Liver (tissue), 9 donors: ENCODE results near the gene SGPL1. TPM values are rescaled to one million over a fixed set of nuclear protein-coding genes. Genes with fewer than 3 reads are reported as not detected.

Source experiments
- DNase-seq: peaks from one replicate; pipeline ENCODE4 v3.0.0-alpha.2; 2017; ENCODE audit warnings: low spot score
- H3K27ac ChIP-seq, 2 donors: one replicate each; pipeline ENCODE4 v1.7.0; 2013; ENCODE audit warnings: inconsistent platforms in 2 of 2, low read length in 2 of 2, control low read depth in 1 of 2, low read depth in 1 of 2, mild to moderate bottlenecking in 1 of 2
- H3K27me3 ChIP-seq, 4 donors: one replicate each; pipeline versions ENCODE4 v1.6.1 to v1.7.0; 2013; ENCODE audit warnings: low read length in 3 of 4, inconsistent platforms in 1 of 4, mild to moderate bottlenecking in 1 of 4, moderate library complexity in 1 of 4; ENCODE audit not compliant: control insufficient read depth in 4 of 4, insufficient read depth in 4 of 4
- H3K36me3 ChIP-seq, 4 donors: one replicate each; pipeline versions ENCODE4 v1.6.1 to v1.7.0; 2013; ENCODE audit warnings: low read length in 3 of 4, mild to moderate bottlenecking in 3 of 4, low read depth in 1 of 4, moderate library complexity in 1 of 4; ENCODE audit not compliant: control insufficient read depth in 4 of 4, insufficient read depth in 3 of 4
- H3K4me1 ChIP-seq, 4 donors: one replicate each; pipeline versions ENCODE4 v1.6.1 to v1.7.0; 2013; ENCODE audit warnings: low read length in 3 of 4, mild to moderate bottlenecking in 3 of 4, moderate library complexity in 1 of 4; ENCODE audit not compliant: control insufficient read depth in 4 of 4, insufficient read depth in 4 of 4
- H3K4me3 ChIP-seq, 3 donors: one replicate each; pipeline versions ENCODE4 v1.6.1 to v1.7.0; 2013; ENCODE audit warnings: low read length in 3 of 3, control low read depth in 1 of 3, low read depth in 1 of 3, mild to moderate bottlenecking in 1 of 3
- H3K9ac ChIP-seq, 2 donors: one replicate each; pipeline ENCODE4 v1.7.0; 2013; ENCODE audit warnings: low read length in 2 of 2, mild to moderate bottlenecking in 2 of 2, moderate library complexity in 2 of 2, control low read depth in 1 of 2, low read depth in 1 of 2
- H3K9me3 ChIP-seq, 4 donors: one replicate each; pipeline versions ENCODE4 v1.6.1 to v1.7.0; 2013; ENCODE audit warnings: low read length in 3 of 4; ENCODE audit not compliant: control insufficient read depth in 4 of 4
- EGR1 ChIP-seq, 2 donors: IDR thresholded peaks; 2 replicates each; pipeline ENCODE4 v1.6.1; 2016 to 2018; ENCODE audit warnings: antibody characterized with exemption in 2 of 2, low read depth in 2 of 2
- FOXA1 ChIP-seq: IDR thresholded peaks from 2 replicates; pipeline ENCODE4 v1.6.1; 2016; ENCODE audit warnings: antibody characterized with exemption
- FOXA2 ChIP-seq: IDR thresholded peaks from 2 replicates; pipeline ENCODE4 v1.6.1; 2016; ENCODE audit warnings: antibody characterized with exemption
- GABPA ChIP-seq, 2 donors: IDR thresholded peaks in 1 of 2; conservative IDR thresholded peaks in 1 of 2; 2 replicates each; pipeline ENCODE4 v1.6.1; 2016; ENCODE audit warnings: antibody characterized with exemption in 2 of 2, mild to moderate bottlenecking in 1 of 2, moderate library complexity in 1 of 2
- HNF4A ChIP-seq, 2 donors: conservative IDR thresholded peaks; 2 replicates each; pipeline ENCODE4 v1.6.1; 2016; ENCODE audit warnings: antibody characterized with exemption in 2 of 2, mild to moderate bottlenecking in 2 of 2
- HNF4G ChIP-seq: IDR thresholded peaks from 2 replicates; pipeline ENCODE4 v1.6.1; 2016; ENCODE audit warnings: antibody characterized with exemption
- JUND ChIP-seq, 2 donors: IDR thresholded peaks; 2 replicates each; pipeline ENCODE4 v1.6.1; 2016; ENCODE audit warnings: antibody characterized with exemption in 2 of 2
- NR2F2 ChIP-seq: IDR thresholded peaks from 2 replicates; pipeline ENCODE4 v1.6.1; 2016; ENCODE audit warnings: antibody characterized with exemption
- RAD21 ChIP-seq, 2 donors: IDR thresholded peaks; 2 replicates each; pipeline ENCODE4 v1.6.1; 2016; ENCODE audit warnings: antibody characterized with exemption in 2 of 2, mild to moderate bottlenecking in 2 of 2
- RXRA ChIP-seq, 2 donors: IDR thresholded peaks; 2 replicates each; pipeline ENCODE4 v1.6.1; 2017 to 2018; ENCODE audit warnings: antibody characterized with exemption in 2 of 2, mild to moderate bottlenecking in 1 of 2
- SP1 ChIP-seq: IDR thresholded peaks from 2 replicates; pipeline ENCODE4 v1.6.1; 2018; ENCODE audit warnings: antibody characterized with exemption, mild to moderate bottlenecking
- TAF1 ChIP-seq: conservative IDR thresholded peaks from 2 replicates; pipeline ENCODE4 v1.6.1; 2016; ENCODE audit warnings: antibody characterized with exemption, mild to moderate bottlenecking
- YY1 ChIP-seq: IDR thresholded peaks from 2 replicates; pipeline ENCODE4 v1.6.1; 2016; ENCODE audit warnings: antibody characterized with exemption, mild to moderate bottlenecking
- WGBS: extraction: QIAGEN DNeasy Blood & Tissue Kit; methylation state at CpG from one replicate; pipeline ENCODE4 v1.1.7; 2013; 5-methylcytosine and 5-hydroxymethylcytosine counted together
- polyA plus RNA-seq, 2 donors: library from polyadenylated mRNA; stranded (reverse) in 1 of 2; unstranded in 1 of 2; fragments of 200-250 nt in 1 of 2; fragments of >200 nt in 1 of 2; fragmentation: Nextera tagmentation in 1 of 2; extraction: Ambion mirVana in 1 of 2; gene quantifications; one replicate each; pipeline versions ENCODE4 v1.2.1 to v1.2.3, GENCODE V29; 2013 to 2015
- total RNA-seq, 2 donors: library from RNA; depleted of rRNA; stranded (reverse); fragments of >200 nt; gene quantifications; one replicate each; pipeline ENCODE4 v1.2.3, GENCODE V29; 2014
- TF ChIP-seq, protein P1 (sequence below): IDR thresholded peaks from 2 replicates; pipeline ENCODE4 v1.6.1; 2016; ENCODE audit warnings: antibody characterized with exemption, mild to moderate bottlenecking
- TF ChIP-seq, protein P2 (sequence below): fragments of 150-350 bp; IDR thresholded peaks from 2 replicates; pipeline ENCODE4 v1.5.1; 2017; ENCODE audit warnings: improper control_type of control experiment, low read depth, low read length; ENCODE audit not compliant: missing input control
- TF ChIP-seq, protein P3 (sequence below): IDR thresholded peaks from 2 replicates; pipeline ENCODE4 v1.6.1; 2016; ENCODE audit warnings: antibody characterized with exemption
- TF ChIP-seq, protein P4 (sequence below): IDR thresholded peaks from 2 replicates; pipeline ENCODE4 v1.6.1; 2016; ENCODE audit warnings: antibody characterized with exemption
- TF ChIP-seq, protein P5 (sequence below): IDR thresholded peaks from 2 replicates; pipeline ENCODE4 v1.6.1; 2016; ENCODE audit warnings: antibody characterized with exemption
- donor health status: healthy.
- donor health status: healthy.
- donor health status: healthy.
- donor health status: healthy.
- donor health status: healthy.

The SGPL1 gene
- total and polyA plus RNA-seq, 4 donors: 11.8 to 37.1 (median 16.8) TPM

DNA sequence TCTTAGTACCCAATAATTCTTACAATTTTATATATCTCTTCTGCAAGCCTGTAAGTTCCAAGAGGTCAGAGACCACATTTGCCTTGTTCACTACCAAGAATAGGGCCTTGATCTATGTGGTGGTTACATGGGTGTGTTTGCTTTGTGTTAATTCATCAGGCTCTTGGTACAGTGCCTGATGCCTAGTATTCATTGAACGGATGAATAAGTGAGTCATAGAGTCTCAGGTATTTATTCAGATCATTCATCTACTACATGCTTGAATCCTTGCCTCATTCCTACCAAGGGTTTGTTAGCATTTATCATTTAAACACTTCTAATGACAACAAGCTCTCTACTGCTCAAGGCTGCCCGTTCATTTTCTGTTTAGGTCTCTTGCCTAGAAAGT lies 11.3 kb upstream of the SGPL1 start:
- 57% methylated on average over 2 of the region's 2 CpGs for WGBS
- Histone ChIP-seq H3K27me3 (no peaks in the 10 kb centered on the region), H3K9ac (no peak overlapping the region), H3K27ac (no peak overlapping the region), H3K4me1 (no peaks in the 10 kb centered on the region), H3K4me3 (no peak overlapping the region), H3K36me3 (no peaks in the 10 kb centered on the region), H3K9me3 (no peaks in the 10 kb centered on the region)
- TF ChIP-seq, protein P1, sequence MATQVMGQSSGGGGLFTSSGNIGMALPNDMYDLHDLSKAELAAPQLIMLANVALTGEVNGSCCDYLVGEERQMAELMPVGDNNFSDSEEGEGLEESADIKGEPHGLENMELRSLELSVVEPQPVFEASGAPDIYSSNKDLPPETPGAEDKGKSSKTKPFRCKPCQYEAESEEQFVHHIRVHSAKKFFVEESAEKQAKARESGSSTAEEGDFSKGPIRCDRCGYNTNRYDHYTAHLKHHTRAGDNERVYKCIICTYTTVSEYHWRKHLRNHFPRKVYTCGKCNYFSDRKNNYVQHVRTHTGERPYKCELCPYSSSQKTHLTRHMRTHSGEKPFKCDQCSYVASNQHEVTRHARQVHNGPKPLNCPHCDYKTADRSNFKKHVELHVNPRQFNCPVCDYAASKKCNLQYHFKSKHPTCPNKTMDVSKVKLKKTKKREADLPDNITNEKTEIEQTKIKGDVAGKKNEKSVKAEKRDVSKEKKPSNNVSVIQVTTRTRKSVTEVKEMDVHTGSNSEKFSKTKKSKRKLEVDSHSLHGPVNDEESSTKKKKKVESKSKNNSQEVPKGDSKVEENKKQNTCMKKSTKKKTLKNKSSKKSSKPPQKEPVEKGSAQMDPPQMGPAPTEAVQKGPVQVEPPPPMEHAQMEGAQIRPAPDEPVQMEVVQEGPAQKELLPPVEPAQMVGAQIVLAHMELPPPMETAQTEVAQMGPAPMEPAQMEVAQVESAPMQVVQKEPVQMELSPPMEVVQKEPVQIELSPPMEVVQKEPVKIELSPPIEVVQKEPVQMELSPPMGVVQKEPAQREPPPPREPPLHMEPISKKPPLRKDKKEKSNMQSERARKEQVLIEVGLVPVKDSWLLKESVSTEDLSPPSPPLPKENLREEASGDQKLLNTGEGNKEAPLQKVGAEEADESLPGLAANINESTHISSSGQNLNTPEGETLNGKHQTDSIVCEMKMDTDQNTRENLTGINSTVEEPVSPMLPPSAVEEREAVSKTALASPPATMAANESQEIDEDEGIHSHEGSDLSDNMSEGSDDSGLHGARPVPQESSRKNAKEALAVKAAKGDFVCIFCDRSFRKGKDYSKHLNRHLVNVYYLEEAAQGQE: no peak
- TF ChIP-seq, protein P2, sequence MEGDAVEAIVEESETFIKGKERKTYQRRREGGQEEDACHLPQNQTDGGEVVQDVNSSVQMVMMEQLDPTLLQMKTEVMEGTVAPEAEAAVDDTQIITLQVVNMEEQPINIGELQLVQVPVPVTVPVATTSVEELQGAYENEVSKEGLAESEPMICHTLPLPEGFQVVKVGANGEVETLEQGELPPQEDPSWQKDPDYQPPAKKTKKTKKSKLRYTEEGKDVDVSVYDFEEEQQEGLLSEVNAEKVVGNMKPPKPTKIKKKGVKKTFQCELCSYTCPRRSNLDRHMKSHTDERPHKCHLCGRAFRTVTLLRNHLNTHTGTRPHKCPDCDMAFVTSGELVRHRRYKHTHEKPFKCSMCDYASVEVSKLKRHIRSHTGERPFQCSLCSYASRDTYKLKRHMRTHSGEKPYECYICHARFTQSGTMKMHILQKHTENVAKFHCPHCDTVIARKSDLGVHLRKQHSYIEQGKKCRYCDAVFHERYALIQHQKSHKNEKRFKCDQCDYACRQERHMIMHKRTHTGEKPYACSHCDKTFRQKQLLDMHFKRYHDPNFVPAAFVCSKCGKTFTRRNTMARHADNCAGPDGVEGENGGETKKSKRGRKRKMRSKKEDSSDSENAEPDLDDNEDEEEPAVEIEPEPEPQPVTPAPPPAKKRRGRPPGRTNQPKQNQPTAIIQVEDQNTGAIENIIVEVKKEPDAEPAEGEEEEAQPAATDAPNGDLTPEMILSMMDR: no peak
- TF ChIP-seq FOXA2: no peak
- TF ChIP-seq HNF4G: no peak
- no peak for TF ChIP-seq EGR1 (IDR thresholded peaks at IDR 0.05; ENCODE audit: low read depth in 2 of 2)
- TF ChIP-seq GABPA (IDR thresholded peaks at IDR 0.05 in 1 of 2, conservative IDR thresholded peaks at IDR 0.05 in 1 of 2): no peak
- TF ChIP-seq, protein P3, sequence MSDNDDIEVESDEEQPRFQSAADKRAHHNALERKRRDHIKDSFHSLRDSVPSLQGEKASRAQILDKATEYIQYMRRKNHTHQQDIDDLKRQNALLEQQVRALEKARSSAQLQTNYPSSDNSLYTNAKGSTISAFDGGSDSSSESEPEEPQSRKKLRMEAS: no peak
- TF ChIP-seq RXRA (IDR thresholded peaks at IDR 0.05): no peak
- TF ChIP-seq HNF4A (conservative IDR thresholded peaks at IDR 0.05): no peak
- no peak for TF ChIP-seq NR2F2
- no peak for TF ChIP-seq SP1
- no peak for TF ChIP-seq RAD21 (IDR thresholded peaks at IDR 0.05)
- TF ChIP-seq FOXA1: no peak
- TF ChIP-seq, protein P4, sequence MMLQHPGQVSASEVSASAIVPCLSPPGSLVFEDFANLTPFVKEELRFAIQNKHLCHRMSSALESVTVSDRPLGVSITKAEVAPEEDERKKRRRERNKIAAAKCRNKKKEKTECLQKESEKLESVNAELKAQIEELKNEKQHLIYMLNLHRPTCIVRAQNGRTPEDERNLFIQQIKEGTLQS: no peak
- TF ChIP-seq YY1: no peak
- TF ChIP-seq TAF1: no peak
- no peak for TF ChIP-seq JUND (IDR thresholded peaks at IDR 0.05)
- TF ChIP-seq, protein P5, sequence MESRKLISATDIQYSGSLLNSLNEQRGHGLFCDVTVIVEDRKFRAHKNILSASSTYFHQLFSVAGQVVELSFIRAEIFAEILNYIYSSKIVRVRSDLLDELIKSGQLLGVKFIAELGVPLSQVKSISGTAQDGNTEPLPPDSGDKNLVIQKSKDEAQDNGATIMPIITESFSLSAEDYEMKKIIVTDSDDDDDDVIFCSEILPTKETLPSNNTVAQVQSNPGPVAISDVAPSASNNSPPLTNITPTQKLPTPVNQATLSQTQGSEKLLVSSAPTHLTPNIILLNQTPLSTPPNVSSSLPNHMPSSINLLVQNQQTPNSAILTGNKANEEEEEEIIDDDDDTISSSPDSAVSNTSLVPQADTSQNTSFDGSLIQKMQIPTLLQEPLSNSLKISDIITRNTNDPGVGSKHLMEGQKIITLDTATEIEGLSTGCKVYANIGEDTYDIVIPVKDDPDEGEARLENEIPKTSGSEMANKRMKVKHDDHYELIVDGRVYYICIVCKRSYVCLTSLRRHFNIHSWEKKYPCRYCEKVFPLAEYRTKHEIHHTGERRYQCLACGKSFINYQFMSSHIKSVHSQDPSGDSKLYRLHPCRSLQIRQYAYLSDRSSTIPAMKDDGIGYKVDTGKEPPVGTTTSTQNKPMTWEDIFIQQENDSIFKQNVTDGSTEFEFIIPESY: no peak
- DNase-seq: no peak
